ENCODE measurements around the gene BCL2L11.

Gene BCL2L11

DNA sequence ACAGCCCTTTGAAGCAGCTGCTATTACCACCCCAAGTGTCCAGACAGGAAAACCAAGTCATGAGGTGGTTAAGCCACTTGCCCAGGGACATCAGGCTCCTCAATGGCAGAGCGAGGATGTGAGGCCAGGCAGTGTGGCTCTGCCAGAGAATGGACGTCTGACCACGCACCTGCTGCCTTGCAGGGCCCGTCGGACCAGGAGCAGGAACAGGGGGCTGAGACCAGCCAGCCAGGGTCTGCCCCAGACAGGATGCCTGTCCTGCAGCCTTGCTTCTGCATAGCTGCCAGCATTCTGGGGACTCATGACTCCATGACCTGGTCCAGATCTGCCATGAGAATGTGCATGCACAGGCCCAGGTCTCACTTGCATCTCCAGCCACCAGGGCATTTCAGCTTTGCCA, 52.0 kb downstream of the BCL2L11 start:
- DNase-seq (ENCODE audit: low read depth): no peak
- no peak overlapping the region for H3K4me3 ChIP-seq (replicated peaks; ENCODE audit: low read depth, low read length)
- TF ChIP-seq, protein P1, sequence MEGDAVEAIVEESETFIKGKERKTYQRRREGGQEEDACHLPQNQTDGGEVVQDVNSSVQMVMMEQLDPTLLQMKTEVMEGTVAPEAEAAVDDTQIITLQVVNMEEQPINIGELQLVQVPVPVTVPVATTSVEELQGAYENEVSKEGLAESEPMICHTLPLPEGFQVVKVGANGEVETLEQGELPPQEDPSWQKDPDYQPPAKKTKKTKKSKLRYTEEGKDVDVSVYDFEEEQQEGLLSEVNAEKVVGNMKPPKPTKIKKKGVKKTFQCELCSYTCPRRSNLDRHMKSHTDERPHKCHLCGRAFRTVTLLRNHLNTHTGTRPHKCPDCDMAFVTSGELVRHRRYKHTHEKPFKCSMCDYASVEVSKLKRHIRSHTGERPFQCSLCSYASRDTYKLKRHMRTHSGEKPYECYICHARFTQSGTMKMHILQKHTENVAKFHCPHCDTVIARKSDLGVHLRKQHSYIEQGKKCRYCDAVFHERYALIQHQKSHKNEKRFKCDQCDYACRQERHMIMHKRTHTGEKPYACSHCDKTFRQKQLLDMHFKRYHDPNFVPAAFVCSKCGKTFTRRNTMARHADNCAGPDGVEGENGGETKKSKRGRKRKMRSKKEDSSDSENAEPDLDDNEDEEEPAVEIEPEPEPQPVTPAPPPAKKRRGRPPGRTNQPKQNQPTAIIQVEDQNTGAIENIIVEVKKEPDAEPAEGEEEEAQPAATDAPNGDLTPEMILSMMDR (IDR thresholded peaks at IDR 0.05; ENCODE audit: low read length, missing control alignments): no peak

DNA sequence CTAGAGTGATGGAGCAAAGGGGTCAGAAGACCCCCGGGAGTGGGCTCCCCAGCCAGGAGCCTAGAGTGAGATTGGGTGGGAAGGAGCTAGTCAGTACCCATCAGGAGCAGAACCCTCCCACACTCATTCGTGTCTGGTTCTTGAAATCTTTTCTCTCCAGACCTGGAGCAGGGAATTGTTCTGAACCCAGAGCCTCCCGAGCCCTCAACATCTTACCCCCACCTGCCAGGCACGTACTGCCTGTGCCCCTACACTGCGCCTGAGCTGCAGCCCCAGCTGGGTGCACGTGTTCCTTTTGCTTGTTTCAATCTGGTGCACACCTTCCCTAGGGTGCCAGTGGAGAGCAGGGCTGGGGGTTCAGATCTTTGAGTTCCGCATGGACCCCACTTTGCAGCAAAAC, 52.6 kb downstream of the BCL2L11 start:
- DNase-seq (ENCODE audit: low read depth): no peak
- TF ChIP-seq, protein P1 (IDR thresholded peaks at IDR 0.05; ENCODE audit: low read length, missing control alignments): no peak
- H3K4me3 ChIP-seq (replicated peaks; ENCODE audit: low read depth, low read length): no peak overlapping the region

DNA sequence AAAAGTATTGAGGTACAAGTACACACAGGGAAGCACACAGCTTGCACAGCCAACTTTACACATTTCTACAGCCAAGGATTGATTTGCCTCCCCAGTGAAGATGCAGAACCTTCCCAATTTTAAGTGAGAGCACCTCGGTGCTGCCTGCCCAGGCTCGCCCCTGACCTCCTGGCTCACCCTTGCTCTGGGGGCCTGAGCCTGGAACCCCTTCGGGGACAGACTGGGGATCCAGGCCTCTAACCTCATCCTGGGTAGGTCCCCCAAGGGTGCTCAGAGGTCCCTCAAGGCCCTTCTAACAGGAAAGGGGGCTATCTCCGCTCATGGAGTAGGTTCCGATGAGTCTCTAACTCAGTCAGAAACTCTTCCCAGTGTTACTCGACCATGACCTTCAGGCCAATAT, 53.1 kb downstream of the BCL2L11 start:
- DNase-seq (ENCODE audit: low read depth): no peak

DNA sequence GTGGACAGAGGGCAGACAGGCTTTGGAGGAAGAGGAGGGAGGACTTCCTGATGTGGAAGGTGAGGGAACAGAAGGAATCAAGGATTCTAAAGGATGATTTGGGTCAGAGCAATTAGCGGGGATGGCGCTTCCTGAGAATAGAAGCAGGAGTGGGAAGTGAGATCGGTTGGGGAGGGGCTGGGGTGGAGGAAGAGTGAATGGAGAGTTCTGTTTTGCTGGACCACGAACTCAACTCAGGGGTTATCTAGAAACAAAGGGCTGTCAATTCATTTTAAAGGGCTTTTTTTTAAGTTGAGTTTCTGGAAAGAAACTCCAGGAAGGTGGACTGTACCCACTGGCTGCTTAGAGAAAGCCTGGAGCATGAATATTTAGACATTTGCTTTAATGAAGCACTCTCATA, 54.9 kb downstream of the BCL2L11 start:
- H3K4me3 ChIP-seq (replicated peaks; ENCODE audit: low read depth, low read length): no peak overlapping the region
- DNase-seq (ENCODE audit: low read depth): no peak
- TF ChIP-seq, protein P1 (IDR thresholded peaks at IDR 0.05; ENCODE audit: low read length, missing control alignments): no peak

More for the DNA sequence above, 53.1 kb downstream of the BCL2L11 start:
- TF ChIP-seq, protein P1 (IDR thresholded peaks at IDR 0.05; ENCODE audit: low read length, missing control alignments): no peak
- no peak overlapping the region for H3K4me3 ChIP-seq (replicated peaks; ENCODE audit: low read depth, low read length)

DNA sequence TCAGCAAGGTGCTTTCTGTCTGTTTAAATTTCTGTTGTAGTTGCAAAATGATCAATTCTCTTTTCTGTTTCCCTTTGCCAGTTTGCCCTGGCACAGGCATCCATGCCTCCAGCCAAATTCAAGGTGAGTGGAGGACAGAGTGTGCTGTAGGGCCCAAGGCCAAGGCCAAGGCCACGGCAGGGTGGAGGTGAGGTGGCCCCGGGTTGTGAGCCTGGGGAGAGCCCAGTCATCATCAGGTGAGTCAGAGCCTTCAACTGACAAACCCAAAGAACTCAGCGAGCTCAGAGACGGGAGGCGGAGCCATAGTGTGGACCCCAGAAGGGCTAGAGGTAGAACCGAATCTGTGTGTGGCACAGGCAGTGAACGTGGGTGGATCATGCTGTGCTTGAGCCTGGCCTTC, 55.7 kb downstream of the BCL2L11 start:
- no peak for DNase-seq (ENCODE audit: low read depth)
- TF ChIP-seq, protein P1 (IDR thresholded peaks at IDR 0.05; ENCODE audit: low read length, missing control alignments): no peak
- H3K4me3 ChIP-seq (replicated peaks; ENCODE audit: low read depth, low read length): no peak overlapping the region

DNA sequence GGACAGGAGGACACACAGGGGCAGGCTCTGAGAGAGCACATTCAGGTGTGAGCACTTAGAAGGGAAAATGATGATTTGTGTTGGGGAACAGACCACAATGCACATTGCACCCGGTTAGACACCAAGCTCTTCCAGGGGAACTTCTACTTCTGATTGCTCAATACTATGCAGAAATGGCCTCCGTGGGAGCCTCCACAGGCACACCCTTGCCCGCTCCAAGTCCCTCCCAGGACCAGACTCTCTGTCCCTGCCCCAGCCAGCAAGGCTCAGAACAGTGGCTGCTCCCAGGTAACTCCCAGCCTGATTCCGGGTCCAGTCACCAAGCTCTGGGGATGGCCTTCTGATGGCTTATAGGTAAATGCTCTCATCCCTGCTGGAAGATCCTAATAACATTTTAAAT, 56.2 kb downstream of the BCL2L11 start:
- DNase-seq (ENCODE audit: low read depth): no peak
- H3K4me3 ChIP-seq (replicated peaks; ENCODE audit: low read depth, low read length): no peak overlapping the region
- TF ChIP-seq, protein P1 (IDR thresholded peaks at IDR 0.05; ENCODE audit: low read length, missing control alignments): no peak

DNA sequence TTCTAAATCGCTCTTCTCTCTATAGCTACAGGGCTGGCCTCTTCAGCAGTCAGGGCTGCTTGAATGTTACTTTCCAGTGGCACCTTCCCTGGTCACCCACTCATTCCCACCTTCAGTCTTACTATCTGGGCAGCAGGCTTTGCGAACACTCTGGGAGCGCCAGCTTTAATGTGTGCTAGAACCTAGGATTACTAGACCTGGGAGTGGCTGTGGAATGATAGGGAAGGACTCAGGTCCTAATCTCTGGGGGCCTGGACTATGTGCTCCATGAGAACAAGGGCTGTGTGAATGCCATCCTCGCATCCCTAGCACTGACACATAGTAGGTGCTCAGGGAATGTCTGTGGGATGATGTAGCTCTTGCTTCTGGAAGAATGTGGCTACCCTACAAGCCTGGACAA, 57.6 kb downstream of the BCL2L11 start:
- TF ChIP-seq, protein P1 (IDR thresholded peaks at IDR 0.05; ENCODE audit: low read length, missing control alignments): no peak
- H3K4me3 ChIP-seq (replicated peaks; ENCODE audit: low read depth, low read length): no peak overlapping the region
- no peak for DNase-seq (ENCODE audit: low read depth)
